Skin of body (tissue), 2 donors: ENCODE data around the gene NPRL2. TPM values are rescaled to one million over a fixed set of nuclear protein-coding genes. Genes with fewer than 3 reads are reported as not detected.

Source experiments
- DNase-seq: peaks from one replicate; lab custom pipeline; 2025; lab: John Stamatoyannopoulos, UW
- total RNA-seq: library from RNA; depleted of rRNA; stranded (reverse); fragments of >200 nt; gene quantifications from one replicate; pipeline ENCODE4 v1.2.3, GENCODE V29; 2014

Gene NPRL2
- 13.6 TPM for total RNA-seq

GRCh38 chr3:50350527-50351322 is at the start of gene NPRL2, which contains the start of gene CYB561D2:
Gene NPRL2 (minus strand): TSS chr3:50350775. CDS start chr3:50350652, 123 bp downstream.
Gene CYB561D2 (plus strand): TSS chr3:50350862. CDS start chr3:50351434, 572 bp downstream.
- peak; percentile 91 for DNase-seq

- DNase-seq, result no peak
These were observed 45.9 kb upstream of the NPRL2 start for GRCh38 chr3:50396502-50396901.

DNA sequence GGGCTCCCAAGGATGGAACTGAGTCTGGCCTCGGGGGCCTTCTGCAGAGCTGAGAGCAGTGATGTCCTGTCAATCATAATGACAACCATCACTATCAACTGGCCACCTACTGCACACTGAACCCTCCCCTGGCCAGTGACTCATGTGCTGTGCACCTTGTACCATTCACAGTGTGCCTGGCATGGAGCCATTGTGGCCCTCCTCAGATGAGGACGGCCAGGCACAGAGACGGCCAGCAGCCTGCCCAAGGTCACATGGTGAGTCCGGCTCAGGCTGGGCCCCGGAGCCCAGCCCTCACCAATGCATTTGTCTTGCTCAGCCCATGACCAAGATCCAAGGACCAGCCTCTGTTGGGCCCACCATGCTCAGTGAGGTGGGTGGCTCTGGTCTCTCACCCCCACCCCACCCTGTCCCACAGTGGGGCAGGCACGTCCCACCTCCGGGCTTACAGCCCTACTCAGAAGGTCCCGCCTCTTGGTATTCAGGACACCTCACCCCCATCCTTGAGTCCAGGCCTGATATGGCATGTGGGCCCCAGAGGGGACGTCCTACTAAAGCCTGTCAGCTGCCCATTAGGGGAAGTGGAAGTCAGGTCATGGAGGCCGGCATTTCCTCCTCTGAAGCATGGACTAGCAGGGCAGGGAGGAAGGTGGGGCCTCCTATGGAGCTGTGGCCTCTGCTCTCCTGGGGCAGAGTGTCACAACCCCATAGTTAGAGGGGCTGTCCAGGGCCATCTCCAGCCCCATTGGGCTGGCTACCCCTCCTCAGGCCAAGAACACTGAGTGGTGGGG is 44.7 kb upstream of the NPRL2 start:
- DNase-seq, result no peak

DNA sequence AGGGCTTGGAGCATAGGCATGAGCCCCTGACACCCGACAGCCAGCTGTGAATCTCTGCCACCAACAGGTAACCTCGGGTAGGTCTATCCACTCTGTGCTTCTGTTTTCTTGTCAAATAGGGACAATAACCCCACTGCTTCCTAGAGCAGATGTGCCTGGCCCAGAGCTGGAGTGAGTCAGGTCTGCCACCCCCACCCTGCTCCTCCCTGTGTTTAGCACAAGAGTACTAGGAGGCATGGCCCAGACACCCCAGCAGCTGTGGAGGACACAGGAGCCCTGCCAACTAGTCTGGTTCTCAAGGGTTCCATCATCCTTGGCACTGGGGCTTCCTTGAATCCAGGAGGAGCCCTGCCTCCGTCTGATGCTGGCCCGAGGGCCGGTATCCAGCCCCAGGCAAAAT is 42.5 kb upstream of the NPRL2 start:
- DNase-seq, result no peak

GRCh38 chr3:50392101-50392715 is 41.6 kb upstream of the NPRL2 start:
- no peak for DNase-seq

DNA sequence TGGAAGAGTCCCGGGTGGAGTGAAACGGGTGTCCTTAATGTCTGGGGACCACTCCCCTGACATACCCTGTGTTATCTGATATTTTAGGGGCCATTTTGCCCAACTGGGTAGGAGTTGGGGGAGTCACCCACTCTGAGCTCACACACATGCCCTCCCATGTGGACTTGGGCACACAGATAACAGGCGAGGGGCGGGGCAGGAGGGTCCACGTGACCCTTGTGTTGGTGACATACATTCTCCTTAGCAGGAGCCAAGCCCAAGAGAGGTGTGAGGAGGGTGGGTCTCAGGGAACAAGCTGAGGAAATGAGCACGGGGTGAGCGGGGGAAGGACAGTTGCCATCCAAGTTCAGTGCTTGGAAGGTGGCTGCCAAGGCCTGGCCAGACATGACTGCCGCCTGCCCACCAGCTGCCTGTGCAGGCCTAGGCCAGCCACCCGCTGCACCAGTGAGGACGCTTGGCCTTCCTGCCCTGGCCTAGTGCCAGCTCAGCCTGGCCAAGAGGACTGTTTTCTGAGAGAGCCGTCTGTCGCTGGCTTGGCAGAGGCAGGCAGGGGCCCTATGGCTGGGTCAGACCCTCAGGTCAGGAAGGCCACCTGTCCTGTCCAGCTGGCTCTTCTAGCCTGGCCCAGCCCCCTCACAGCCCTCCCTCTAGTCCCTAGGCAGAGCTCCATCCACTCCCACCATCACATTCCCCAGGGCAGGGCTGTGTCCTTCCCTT is 40.1 kb upstream of the NPRL2 start:
- DNase-seq, result no peak

DNA sequence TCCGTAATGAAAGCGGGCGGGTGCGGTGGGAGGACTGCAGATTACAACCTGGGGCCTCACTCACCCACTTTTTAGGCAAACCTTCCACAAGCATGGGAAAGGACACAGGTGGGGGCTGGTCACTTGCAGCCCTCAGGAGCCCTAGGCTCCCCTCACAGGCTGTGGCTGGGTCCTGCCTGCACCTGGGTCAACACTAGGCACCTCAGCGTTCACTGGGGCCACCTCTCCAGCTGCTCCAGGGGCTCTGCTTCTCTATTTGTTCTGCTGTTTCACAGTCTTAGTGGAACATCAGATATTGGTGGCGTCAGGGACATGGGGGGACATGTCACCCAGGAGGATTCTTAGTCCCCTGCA is 38.8 kb upstream of the NPRL2 start:
- DNase-seq, result no peak

GRCh38 chr3:50388720-50389413 is 38.3 kb upstream of the NPRL2 start:
- no peak for DNase-seq

GRCh38 chr3:50388016-50388719 is 37.6 kb upstream of the NPRL2 start:
- DNase-seq, result no peak

- DNase-seq, result no peak
These were observed 35.2 kb upstream of the NPRL2 start for GRCh38 chr3:50385754-50386153.

DNA sequence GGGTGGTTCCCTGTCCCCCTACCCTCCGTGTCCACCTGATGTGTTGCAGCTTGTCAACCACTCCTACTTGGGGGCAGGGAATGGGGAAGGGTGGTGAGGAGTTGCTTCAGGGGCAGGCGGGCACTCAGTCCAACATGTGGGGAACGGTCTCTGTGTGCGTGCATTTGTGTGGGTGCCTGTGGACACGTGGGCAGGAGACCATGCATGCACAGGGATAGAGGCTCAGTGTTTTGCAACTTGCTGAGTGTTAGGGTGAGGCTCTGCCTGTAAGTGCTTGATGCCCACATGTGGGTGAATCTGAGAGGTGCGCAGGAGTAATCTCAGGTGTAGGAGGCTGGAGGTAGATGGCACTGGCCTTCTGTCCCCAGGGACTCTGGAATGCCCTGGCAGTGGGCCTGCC is 33.2 kb upstream of the NPRL2 start:
- DNase-seq, result no peak

GRCh38 chr3:50382722-50383121 is 32.1 kb upstream of the NPRL2 start:
- no peak for DNase-seq

DNA sequence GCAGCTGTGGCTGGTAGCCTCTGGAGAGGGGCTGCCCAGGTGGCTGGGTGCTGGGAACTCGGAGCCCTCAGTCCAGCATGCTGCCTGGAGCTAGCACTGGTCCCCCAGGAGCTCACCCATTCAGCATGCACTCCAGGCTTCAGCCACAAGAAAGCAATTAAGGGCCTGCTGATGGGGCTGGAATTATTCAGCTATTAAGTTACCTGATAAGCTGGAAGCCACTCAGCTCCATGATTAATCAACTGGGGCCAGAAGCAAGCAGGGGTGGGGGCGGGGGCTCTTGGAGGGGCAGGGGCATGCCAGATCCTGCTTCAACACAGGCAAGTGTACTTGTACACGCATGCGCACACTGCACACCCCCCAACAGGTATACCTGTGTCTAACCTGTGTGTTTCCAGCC is 30.8 kb upstream of the NPRL2 start:
- DNase-seq, result no peak

DNA sequence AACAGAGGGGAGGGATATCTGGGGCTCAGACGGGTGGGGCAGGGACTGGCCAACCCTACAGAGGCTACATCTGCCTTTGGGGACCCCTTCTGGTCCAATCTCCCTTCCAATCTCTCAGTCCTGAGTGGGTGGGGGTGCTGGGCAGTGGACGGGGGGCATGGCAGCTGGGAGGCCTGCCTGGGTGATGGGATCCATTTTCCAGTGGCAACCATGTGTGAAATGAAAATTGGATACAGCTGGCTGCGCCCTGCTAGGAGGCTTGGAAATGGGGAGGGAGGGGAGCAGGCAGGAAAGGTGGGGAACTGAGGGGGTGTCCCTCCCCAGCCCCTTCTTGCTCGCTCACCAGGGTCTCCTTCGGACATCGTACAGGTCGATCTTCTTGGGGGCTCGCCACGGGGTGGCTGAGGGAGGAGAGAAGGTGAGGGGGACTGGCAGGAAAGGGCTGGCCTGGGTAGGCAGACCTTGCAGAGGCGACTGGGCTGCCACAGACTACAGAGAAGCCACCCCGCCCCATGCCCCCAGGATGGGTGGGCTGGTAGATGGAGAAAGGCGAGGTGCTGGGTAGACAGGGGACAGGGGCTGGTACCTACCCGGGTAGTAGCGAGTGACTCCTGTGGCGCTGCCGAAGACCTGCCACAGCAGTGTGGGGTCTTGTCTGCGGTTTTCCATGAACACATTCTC is 30.0 kb upstream of the NPRL2 start:
- no peak for DNase-seq

DNA sequence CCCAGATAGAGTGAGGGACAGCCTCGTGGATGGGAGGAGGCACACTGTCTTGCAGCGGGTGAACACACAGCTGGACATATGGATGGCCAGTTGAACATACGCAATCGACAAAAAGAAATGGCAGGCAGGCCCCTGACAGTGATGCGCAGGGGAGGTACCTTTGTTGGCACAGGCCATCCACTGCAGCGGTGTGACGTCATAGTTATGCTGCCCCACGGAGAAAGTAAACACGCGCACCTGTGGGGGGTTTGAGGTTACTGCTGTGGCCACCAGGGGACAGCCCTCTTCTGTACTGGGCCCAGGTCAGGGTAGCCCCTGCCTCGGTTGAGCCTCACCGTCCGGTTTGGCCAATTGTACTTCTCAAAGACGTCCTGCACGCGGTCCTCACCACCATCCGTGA is 28.2 kb upstream of the NPRL2 start:
- DNase-seq, result no peak

DNA sequence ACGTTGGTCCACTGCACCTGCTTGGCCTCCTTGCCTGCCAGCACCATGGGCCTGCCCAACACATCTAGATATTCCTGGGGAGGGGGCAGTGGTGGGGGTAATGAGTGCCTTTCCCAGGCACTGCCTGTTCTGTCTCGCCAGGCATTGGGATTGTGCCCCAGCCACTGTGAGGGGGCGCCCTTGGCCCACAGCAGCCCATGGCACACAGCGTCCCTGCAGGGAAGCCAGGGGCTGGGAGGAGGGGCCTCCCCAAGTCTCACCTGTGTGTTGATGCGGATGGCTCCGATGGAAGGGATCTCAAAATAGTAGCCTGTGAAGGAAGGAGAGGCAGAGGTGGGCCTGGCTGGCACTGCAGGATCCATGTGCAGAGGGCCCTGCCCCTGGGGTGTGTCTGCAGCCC is 27.4 kb upstream of the NPRL2 start:
- no peak for DNase-seq

- no peak for DNase-seq
These were observed 24.8 kb upstream of the NPRL2 start for GRCh38 chr3:50375258-50375931.

DNA sequence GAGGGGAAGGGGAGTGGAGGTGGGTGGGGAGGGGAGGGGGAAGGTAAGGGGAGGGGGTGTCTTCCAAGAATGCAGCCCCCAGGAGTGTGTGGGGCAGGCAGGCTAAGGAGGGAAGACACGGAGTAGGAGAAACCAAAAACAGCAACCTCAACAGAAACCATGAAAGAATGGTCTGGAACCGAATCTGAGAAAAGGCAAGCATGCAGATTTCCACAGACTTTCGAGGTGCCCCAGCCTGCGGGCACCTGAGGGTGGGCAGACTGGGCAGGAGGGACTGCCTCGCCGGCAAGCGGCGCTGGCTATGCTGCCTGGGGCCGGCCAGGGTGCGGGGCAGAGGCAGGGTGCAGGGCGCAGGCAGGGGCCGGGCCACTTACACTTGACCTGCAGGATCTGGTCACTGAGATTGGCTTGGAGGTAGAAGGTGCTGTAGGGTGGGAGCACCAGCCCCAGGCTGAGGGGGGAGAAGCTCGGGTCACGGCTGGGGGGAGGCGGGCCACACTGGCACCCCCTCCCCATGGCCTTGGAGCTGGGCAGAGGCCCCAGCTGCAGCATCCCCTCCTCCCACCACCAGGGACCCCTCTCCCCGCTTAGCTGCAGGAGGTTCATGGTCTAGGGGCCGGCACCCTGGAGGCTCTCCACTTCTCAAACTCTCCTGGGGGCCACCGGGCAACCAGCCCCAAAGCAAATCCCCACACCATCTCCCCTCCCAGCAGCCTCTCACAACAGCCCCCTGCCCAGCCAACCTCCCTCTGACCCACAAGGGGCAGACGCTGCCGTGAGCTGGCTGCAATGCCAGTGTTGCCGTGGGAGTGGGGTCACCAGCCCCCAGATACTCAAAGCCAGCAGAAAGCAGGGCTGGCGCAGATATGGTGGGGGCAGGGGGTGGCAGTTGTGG is 24.0 kb upstream of the NPRL2 start:
- DNase-seq, result no peak
